Measurements from ENCODE around the gene MAN1B1.

DNA sequence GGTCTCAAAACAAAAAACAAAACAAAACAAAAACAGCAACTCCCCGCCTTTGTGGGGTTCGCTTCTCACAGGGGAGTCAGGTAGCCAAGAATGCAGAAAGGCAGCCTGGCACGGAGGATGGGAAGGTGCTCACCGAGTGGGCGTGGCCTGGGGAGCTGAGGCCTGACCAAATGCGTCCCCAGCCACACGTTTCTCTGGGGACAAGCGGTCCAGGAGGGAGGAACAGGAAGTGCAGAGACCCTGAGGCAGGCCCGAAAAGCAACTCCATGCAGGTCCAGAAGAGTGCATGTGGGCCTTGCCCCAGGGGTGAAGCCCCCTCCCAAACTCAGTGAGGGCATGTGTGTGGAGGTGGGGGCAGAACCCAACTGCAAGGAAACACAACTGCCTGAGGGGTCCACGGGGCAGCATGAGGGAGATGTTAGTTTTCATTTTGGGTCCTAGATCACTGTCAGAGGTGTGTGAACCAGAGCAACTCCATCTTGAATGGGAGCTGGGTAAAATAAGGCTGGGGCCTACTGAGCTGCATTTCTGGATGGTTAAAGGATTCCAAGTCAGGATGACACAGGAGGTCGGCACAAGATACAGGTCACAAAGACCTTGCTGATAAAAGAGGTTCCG, 12.0 kb upstream of the MAN1B1 start:
- TF ChIP-seq, protein P1, sequence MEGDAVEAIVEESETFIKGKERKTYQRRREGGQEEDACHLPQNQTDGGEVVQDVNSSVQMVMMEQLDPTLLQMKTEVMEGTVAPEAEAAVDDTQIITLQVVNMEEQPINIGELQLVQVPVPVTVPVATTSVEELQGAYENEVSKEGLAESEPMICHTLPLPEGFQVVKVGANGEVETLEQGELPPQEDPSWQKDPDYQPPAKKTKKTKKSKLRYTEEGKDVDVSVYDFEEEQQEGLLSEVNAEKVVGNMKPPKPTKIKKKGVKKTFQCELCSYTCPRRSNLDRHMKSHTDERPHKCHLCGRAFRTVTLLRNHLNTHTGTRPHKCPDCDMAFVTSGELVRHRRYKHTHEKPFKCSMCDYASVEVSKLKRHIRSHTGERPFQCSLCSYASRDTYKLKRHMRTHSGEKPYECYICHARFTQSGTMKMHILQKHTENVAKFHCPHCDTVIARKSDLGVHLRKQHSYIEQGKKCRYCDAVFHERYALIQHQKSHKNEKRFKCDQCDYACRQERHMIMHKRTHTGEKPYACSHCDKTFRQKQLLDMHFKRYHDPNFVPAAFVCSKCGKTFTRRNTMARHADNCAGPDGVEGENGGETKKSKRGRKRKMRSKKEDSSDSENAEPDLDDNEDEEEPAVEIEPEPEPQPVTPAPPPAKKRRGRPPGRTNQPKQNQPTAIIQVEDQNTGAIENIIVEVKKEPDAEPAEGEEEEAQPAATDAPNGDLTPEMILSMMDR (IDR thresholded peaks at IDR 0.05): no peak
- no peak for TF ChIP-seq NPAS2 (CRISPR knock-in tag; IDR thresholded peaks at IDR 0.05; ENCODE audit: borderline replicate concordance)
- no peak for TF ChIP-seq JUN (IDR thresholded peaks at IDR 0.05)
- TF ChIP-seq POLR2A (IDR thresholded peaks at IDR 0.05; ENCODE audit: low read length): no peak
- no peak for TF ChIP-seq GATA3 (IDR thresholded peaks at IDR 0.05; ENCODE audit: borderline replicate concordance)
- no peak for TF ChIP-seq RAD21 (conservative IDR thresholded peaks at IDR 0.05 in 1 of 2, IDR thresholded peaks at IDR 0.05 in 1 of 2)
- TF ChIP-seq, protein P2, sequence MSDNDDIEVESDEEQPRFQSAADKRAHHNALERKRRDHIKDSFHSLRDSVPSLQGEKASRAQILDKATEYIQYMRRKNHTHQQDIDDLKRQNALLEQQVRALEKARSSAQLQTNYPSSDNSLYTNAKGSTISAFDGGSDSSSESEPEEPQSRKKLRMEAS (IDR thresholded peaks at IDR 0.05): no peak
